ENCODE measurements around the gene RSPH9. TPM values are rescaled to one million over a fixed set of nuclear protein-coding genes. Genes with fewer than 3 reads are reported as not detected.

Gene RSPH9
- total RNA-seq, 1 donor from 2014 or later, result 0.30 TPM

- no peaks in the 10 kb centered on the region for H4K20me1 ChIP-seq (ENCODE audit: insufficient read depth, low read length)
- H3K4me2 ChIP-seq (ENCODE audit: low read length), result no peak overlapping the region
- Mint-ChIP-seq H3K4me1 (ENCODE audit: low read depth, unreplicated experiment) (peaks cover 15% of the 10 kb centered on the region), H3K27me3 (ENCODE audit: low read depth, unreplicated experiment) (peaks cover 21% of the 10 kb centered on the region), H3K36me3 (ENCODE audit: low read depth, unreplicated experiment) (no peaks in the 10 kb centered on the region), H3K4me3 (ENCODE audit: unreplicated experiment) (no peak overlapping the region), H3K27ac (ENCODE audit: unreplicated experiment) (no peak overlapping the region), H3K9me3 (ENCODE audit: unreplicated experiment) (no peaks in the 10 kb centered on the region)
- H3K9me3 ChIP-seq (ENCODE audit: insufficient read depth, low read depth, low read length), result no peaks in the 10 kb centered on the region
- no peak overlapping the region for H3K4me3 ChIP-seq (ENCODE audit: insufficient read depth, low read depth, low read length)
- no peak for TF ChIP-seq CTCF (IDR thresholded peaks at IDR 0.05; ENCODE audit: insufficient read depth, low read depth, low read length)
- TF ChIP-seq EZH2 (IDR thresholded peaks at IDR 0.05; ENCODE audit: insufficient read depth, low read length), result no peak
- H3K4me1 ChIP-seq (ENCODE audit: insufficient read depth, low read length), result peaks cover 3% of the 10 kb centered on the region
- H2AFZ ChIP-seq (ENCODE audit: low read depth, low read length), result no peak overlapping the region
- H3K9ac ChIP-seq (ENCODE audit: low read length), result no peak overlapping the region
- H3K79me2 ChIP-seq (ENCODE audit: insufficient read depth, low read length), result no peaks in the 10 kb centered on the region
- DNase-seq (ENCODE audit: low read depth) (no peak), FAIRE-seq (no peak)
- H3K27me3 ChIP-seq (ENCODE audit: insufficient read depth, low read length), result peaks cover 6% of the 10 kb centered on the region
- H3K36me3 ChIP-seq (ENCODE audit: insufficient read depth, low read length), result no peaks in the 10 kb centered on the region
- no peak overlapping the region for H3K27ac ChIP-seq (ENCODE audit: low read depth, low read length)
These were observed 64.9 kb downstream of the RSPH9 start for GRCh38 chr6:43709654-43710303.

- Histone ChIP-seq H3K27me3 (ENCODE audit: insufficient read depth, low read length) (peaks cover 10% of the 10 kb centered on the region), H3K27ac (ENCODE audit: low read depth, low read length) (no peak overlapping the region), H3K4me3 (ENCODE audit: insufficient read depth, low read depth, low read length) (no peak overlapping the region), H2AFZ (ENCODE audit: low read depth, low read length) (no peak overlapping the region), H3K9me3 (ENCODE audit: insufficient read depth, low read depth, low read length) (no peaks in the 10 kb centered on the region), H4K20me1 (ENCODE audit: insufficient read depth, low read length) (no peaks in the 10 kb centered on the region), H3K9ac (ENCODE audit: low read length) (no peak overlapping the region), H3K36me3 (ENCODE audit: insufficient read depth, low read length) (no peaks in the 10 kb centered on the region), H3K79me2 (ENCODE audit: insufficient read depth, low read length) (no peaks in the 10 kb centered on the region), H3K4me2 (ENCODE audit: low read length) (no peak overlapping the region), H3K4me1 (ENCODE audit: insufficient read depth, low read length) (peaks cover 3% of the 10 kb centered on the region)
- no peak for DNase-seq (ENCODE audit: low read depth)
- no peak for FAIRE-seq
- peaks cover 15% of the 10 kb centered on the region for H3K4me1 Mint-ChIP-seq (ENCODE audit: low read depth, unreplicated experiment)
- H3K27ac Mint-ChIP-seq (ENCODE audit: unreplicated experiment), result no peak overlapping the region
- TF ChIP-seq CTCF (IDR thresholded peaks at IDR 0.05; ENCODE audit: insufficient read depth, low read depth, low read length) (no peak), EZH2 (IDR thresholded peaks at IDR 0.05; ENCODE audit: insufficient read depth, low read length) (no peak)
- peaks cover 25% of the 10 kb centered on the region for H3K27me3 Mint-ChIP-seq (ENCODE audit: low read depth, unreplicated experiment)
- H3K36me3 Mint-ChIP-seq (ENCODE audit: low read depth, unreplicated experiment), result no peaks in the 10 kb centered on the region
- H3K4me3 Mint-ChIP-seq (ENCODE audit: unreplicated experiment), result no peak overlapping the region
- no peaks in the 10 kb centered on the region for H3K9me3 Mint-ChIP-seq (ENCODE audit: unreplicated experiment)
These were observed 65.7 kb downstream of the RSPH9 start for GRCh38 chr6:43710576-43710975.

GRCh38 chr6:43712579-43712978, 67.7 kb downstream of the RSPH9 start:
- H3K4me3 Mint-ChIP-seq (ENCODE audit: unreplicated experiment), result no peak overlapping the region
- Histone ChIP-seq H3K79me2 (ENCODE audit: insufficient read depth, low read length) (no peaks in the 10 kb centered on the region), H3K36me3 (ENCODE audit: insufficient read depth, low read length) (no peaks in the 10 kb centered on the region), H3K4me3 (ENCODE audit: insufficient read depth, low read depth, low read length) (no peak overlapping the region), H3K27me3 (ENCODE audit: insufficient read depth, low read length) (peaks cover 15% of the 10 kb centered on the region), H3K4me2 (ENCODE audit: low read length) (no peak overlapping the region), H3K27ac (ENCODE audit: low read depth, low read length) (no peak overlapping the region), H3K4me1 (ENCODE audit: insufficient read depth, low read length) (peaks cover 7% of the 10 kb centered on the region), H4K20me1 (ENCODE audit: insufficient read depth, low read length) (no peaks in the 10 kb centered on the region), H3K9ac (ENCODE audit: low read length) (no peak overlapping the region), H2AFZ (ENCODE audit: low read depth, low read length) (no peak overlapping the region), H3K9me3 (ENCODE audit: insufficient read depth, low read depth, low read length) (no peaks in the 10 kb centered on the region)
- peaks cover 31% of the 10 kb centered on the region for H3K27me3 Mint-ChIP-seq (ENCODE audit: low read depth, unreplicated experiment)
- H3K27ac Mint-ChIP-seq (ENCODE audit: unreplicated experiment), result no peak overlapping the region
- FAIRE-seq (no peak), DNase-seq (ENCODE audit: low read depth) (no peak)
- H3K36me3 Mint-ChIP-seq (ENCODE audit: low read depth, unreplicated experiment), result no peaks in the 10 kb centered on the region
- peaks cover 9% of the 10 kb centered on the region for H3K4me1 Mint-ChIP-seq (ENCODE audit: low read depth, unreplicated experiment)
- no peak for TF ChIP-seq CTCF (IDR thresholded peaks at IDR 0.05; ENCODE audit: insufficient read depth, low read depth, low read length)
- TF ChIP-seq EZH2 (IDR thresholded peaks at IDR 0.05; ENCODE audit: insufficient read depth, low read length), result no peak
- no peaks in the 10 kb centered on the region for H3K9me3 Mint-ChIP-seq (ENCODE audit: unreplicated experiment)
